BLaER1 treated with 17β-estradiol and CSF1 and Interleukin-3, amounts not matched to agents 10 nM and 100 nM (cell line): ENCODE measurements around the gene PDHB.
"Not testable (repeated sequence)": the region's sequence is repeated elsewhere in the genome, so short reads cannot be mapped to it uniquely, and the experiment has no call there.

ENCODE experiments used
- H3K27ac ChIP-seq, 11 experiments: shearing (Covaris generic); formaldehyde crosslinking; 2 replicates each; pipeline ENCODE4 v1.8.1; 2022
- H3K27me3 ChIP-seq, 11 experiments: shearing (Covaris generic); formaldehyde crosslinking; 2 replicates each; pipeline ENCODE4 v1.8.1; 2022
- H3K36me3 ChIP-seq, 11 experiments: shearing (Covaris generic); formaldehyde crosslinking; 2 replicates each; pipeline ENCODE4 v1.8.1; 2022
- H3K4me1 ChIP-seq, 10 experiments: shearing (Covaris generic); formaldehyde crosslinking; 2 replicates each; pipeline ENCODE4 v1.8.1; 2022
- H3K4me2 ChIP-seq, 11 experiments: shearing (Covaris generic); formaldehyde crosslinking; 2 replicates each; pipeline ENCODE4 v1.8.1; 2022
- H3K4me3 ChIP-seq, 10 experiments: shearing (Covaris generic); formaldehyde crosslinking; 2 replicates each; pipeline ENCODE4 v1.8.1; 2022
- H3K9ac ChIP-seq, 11 experiments: shearing (Covaris generic); formaldehyde crosslinking; 2 replicates each; pipeline ENCODE4 v1.8.1; 2022
- H3K9me3 ChIP-seq, 11 experiments: shearing (Covaris generic); formaldehyde crosslinking; replicated peaks in 1 of 11; 2 replicates each; pipeline ENCODE4 v1.8.1; 2022
- H4K20me1 ChIP-seq, 11 experiments: shearing (Covaris generic); formaldehyde crosslinking; 2 replicates each; pipeline ENCODE4 v1.8.1; 2022
- Cebpa-rat ChIP-seq, 11 experiments: shearing (Covaris generic); IDR thresholded peaks; 2 replicates each; pipeline ENCODE4 v1.8.1; 2022

PDHB gene

GRCh38 chr3:58459160-58459559 is 25.5 kb upstream of the PDHB start:
- H3K4me3 ChIP-seq, result no peak overlapping the region
- H3K9me3 ChIP-seq, result peaks cover 23 to 36% (median 33%) of the 10 kb centered on the region in 11 experiments
- H3K27me3 ChIP-seq, result no peaks in the 10 kb centered on the region
- no peak overlapping the region for H3K9ac ChIP-seq
- TF ChIP-seq Cebpa-rat (IDR thresholded peaks at IDR 0.05), result no peak
- no peaks in the 10 kb centered on the region; a peak in 1 of 22 replicates for H3K36me3 ChIP-seq
- peaks cover 12 to 15% (median 14%) of the 10 kb centered on the region in 10 experiments; a peak in 19 of 20 replicates for H3K4me1 ChIP-seq
- H3K27ac ChIP-seq, result no peak overlapping the region
- H3K4me2 ChIP-seq, result no peak overlapping the region
- no peaks in the 10 kb centered on the region for H4K20me1 ChIP-seq

- H4K20me1 ChIP-seq, result no peaks in the 10 kb centered on the region
- H3K27me3 ChIP-seq, result no peaks in the 10 kb centered on the region
- H3K4me1 ChIP-seq, result peaks cover 0 to 13% (median 4%) of the 10 kb centered on the region in 10 experiments; a peak in 10 of 20 replicates
- no peak overlapping the region for H3K4me2 ChIP-seq
- H3K36me3 ChIP-seq, result no peaks in the 10 kb centered on the region; a peak in 1 of 22 replicates
- no peak overlapping the region for H3K27ac ChIP-seq
- peaks cover 37 to 49% (median 45%) of the 10 kb centered on the region in 11 experiments for H3K9me3 ChIP-seq
- no peak for TF ChIP-seq Cebpa-rat (IDR thresholded peaks at IDR 0.05)
- no peak overlapping the region for H3K9ac ChIP-seq
- H3K4me3 ChIP-seq, result no peak overlapping the region
Measured at GRCh38 chr3:58452176-58452575, 18.5 kb upstream of the PDHB start.

GRCh38 chr3:58441514-58442450 is 8.2 kb upstream of the PDHB start:
- no peak overlapping the region for H3K27ac ChIP-seq
- H3K4me3 ChIP-seq, result no peak overlapping the region
- no peaks in the 10 kb centered on the region for H3K4me1 ChIP-seq
- no peak for TF ChIP-seq Cebpa-rat (IDR thresholded peaks at IDR 0.05)
- no peak overlapping the region for H3K9ac ChIP-seq
- no peaks in the 10 kb centered on the region for H3K9me3 ChIP-seq
- no peaks in the 10 kb centered on the region for H3K27me3 ChIP-seq
- no peaks in the 10 kb centered on the region for H4K20me1 ChIP-seq
- H3K36me3 ChIP-seq, result no peaks in the 10 kb centered on the region
- H3K4me2 ChIP-seq, result no peak overlapping the region

GRCh38 chr3:58440996-58441355 is 7.3 kb upstream of the PDHB start:
- not testable (repeated sequence) for H4K20me1 ChIP-seq, H3K4me2 ChIP-seq, H3K9ac ChIP-seq, H3K4me1 ChIP-seq, H3K27ac ChIP-seq, H3K9me3 ChIP-seq, H3K36me3 ChIP-seq, H3K27me3 ChIP-seq, H3K4me3 ChIP-seq

GRCh38 chr3:58437276-58437675 is 3.6 kb upstream of the PDHB start:
- H3K9me3 ChIP-seq, H3K4me3 ChIP-seq, H4K20me1 ChIP-seq, H3K36me3 ChIP-seq, H3K27ac ChIP-seq, H3K9ac ChIP-seq, H3K4me2 ChIP-seq, H3K27me3 ChIP-seq: not testable (repeated sequence)
- H3K4me1 ChIP-seq, result peaks cover 11 to 18% (median 14%) of the 10 kb centered on the region in 10 experiments

- H4K20me1 ChIP-seq, result peaks cover 0 to 32% (median 22%) of the 10 kb centered on the region in 11 experiments; a peak in 12 of 22 replicates
- no peak overlapping the region for H3K9ac ChIP-seq
- no peak for TF ChIP-seq Cebpa-rat (IDR thresholded peaks at IDR 0.05)
- no peak overlapping the region for H3K4me2 ChIP-seq
- no peak overlapping the region for H3K27ac ChIP-seq
- H3K27me3 ChIP-seq, result no peaks in the 10 kb centered on the region
- H3K4me3 ChIP-seq, result no peak overlapping the region
- peaks cover 21 to 24% (median 23%) of the 10 kb centered on the region in 10 experiments for H3K4me1 ChIP-seq
- H3K9me3 ChIP-seq, result no peaks in the 10 kb centered on the region
- H3K36me3 ChIP-seq, result peaks cover 20 to 25% (median 21%) of the 10 kb centered on the region in 11 experiments
Measured at GRCh38 chr3:58434990-58435389, 1.4 kb upstream of the PDHB start.

- peak overlapping the region; percentile 56 to 89 (median 79) for H3K4me2 ChIP-seq
- peaks cover 24 to 30% (median 26%) of the 10 kb centered on the region in 11 experiments for H3K36me3 ChIP-seq
- peaks cover 21 to 29% (median 24%) of the 10 kb centered on the region in 10 experiments for H3K4me1 ChIP-seq
- H4K20me1 ChIP-seq, result peaks cover 0 to 37% (median 24%) of the 10 kb centered on the region in 11 experiments; a peak in 12 of 22 replicates
- H3K4me3 ChIP-seq, result peak overlapping the region in 1 of 10 experiments; percentile 77; a peak in 1 of 20 replicates
- H3K9ac ChIP-seq, result no peak overlapping the region
- H3K27ac ChIP-seq, result peak overlapping the region in 1 of 11 experiments; percentile 25; a peak in 3 of 22 replicates
- H3K27me3 ChIP-seq, result no peaks in the 10 kb centered on the region
- TF ChIP-seq Cebpa-rat (IDR thresholded peaks at IDR 0.05), result no peak
- H3K9me3 ChIP-seq, result no peaks in the 10 kb centered on the region
Measured at GRCh38 chr3:58434511-58434910, 879 bp upstream of the PDHB start.

GRCh38 chr3:58434168-58434504 is 504 bp upstream of the PDHB start:
- peak overlapping the region in 9 of 11 experiments; percentile 12 to 84 (median 45); a peak in 15 of 22 replicates for H3K27ac ChIP-seq
- peaks cover 21 to 33% (median 24%) of the 10 kb centered on the region in 10 experiments for H3K4me1 ChIP-seq
- H3K9me3 ChIP-seq, result no peaks in the 10 kb centered on the region
- peaks cover 28 to 34% (median 30%) of the 10 kb centered on the region in 11 experiments for H3K36me3 ChIP-seq
- no peaks in the 10 kb centered on the region for H3K27me3 ChIP-seq
- H3K9ac ChIP-seq, result peak overlapping the region in 9 of 11 experiments; percentile 12 to 86 (median 45); a peak in 8 of 22 replicates
- peak overlapping the region in 9 of 10 experiments; percentile 66 to 81 (median 77); a peak in 16 of 20 replicates for H3K4me3 ChIP-seq
- H3K4me2 ChIP-seq, result peak overlapping the region; percentile 56 to 89 (median 79)
- no peak for TF ChIP-seq Cebpa-rat (IDR thresholded peaks at IDR 0.05)
- H4K20me1 ChIP-seq, result peaks cover 0 to 40% (median 26%) of the 10 kb centered on the region in 11 experiments; a peak in 12 of 22 replicates

GRCh38 chr3:58432905-58433304 is 727 bp downstream of the PDHB start:
- Histone ChIP-seq H3K9me3 (no peaks in the 10 kb centered on the region), H3K27ac (peak overlapping the region; percentile 75 to 91 (median 89); a peak in 21 of 22 replicates), H3K4me1 (peaks cover 21 to 35% (median 24%) of the 10 kb centered on the region in 10 experiments), H3K36me3 (peaks cover 40 to 46% (median 42%) of the 10 kb centered on the region in 11 experiments), H4K20me1 (peaks cover 0 to 53% (median 26%) of the 10 kb centered on the region in 11 experiments; a peak in 13 of 22 replicates), H3K9ac (peak overlapping the region; percentile 85 to 93 (median 89)), H3K4me3 (peak overlapping the region; percentile 66 to 81 (median 77)), H3K4me2 (peak overlapping the region; percentile 65 to 95 (median 83)), H3K27me3 (no peaks in the 10 kb centered on the region)
- no peak for TF ChIP-seq Cebpa-rat (IDR thresholded peaks at IDR 0.05)
